RPMI8226 (cell line): ENCODE results near the gene XXYLT1.
"Not testable (repeated sequence)": the region's sequence is repeated elsewhere in the genome, so short reads cannot be mapped to it uniquely, and the experiment has no call there.

Source experiments
- DNase-seq: peaks from one replicate; pipeline ENCODE4 v3.0.0-alpha.2; 2015

XXYLT1 gene

DNA sequence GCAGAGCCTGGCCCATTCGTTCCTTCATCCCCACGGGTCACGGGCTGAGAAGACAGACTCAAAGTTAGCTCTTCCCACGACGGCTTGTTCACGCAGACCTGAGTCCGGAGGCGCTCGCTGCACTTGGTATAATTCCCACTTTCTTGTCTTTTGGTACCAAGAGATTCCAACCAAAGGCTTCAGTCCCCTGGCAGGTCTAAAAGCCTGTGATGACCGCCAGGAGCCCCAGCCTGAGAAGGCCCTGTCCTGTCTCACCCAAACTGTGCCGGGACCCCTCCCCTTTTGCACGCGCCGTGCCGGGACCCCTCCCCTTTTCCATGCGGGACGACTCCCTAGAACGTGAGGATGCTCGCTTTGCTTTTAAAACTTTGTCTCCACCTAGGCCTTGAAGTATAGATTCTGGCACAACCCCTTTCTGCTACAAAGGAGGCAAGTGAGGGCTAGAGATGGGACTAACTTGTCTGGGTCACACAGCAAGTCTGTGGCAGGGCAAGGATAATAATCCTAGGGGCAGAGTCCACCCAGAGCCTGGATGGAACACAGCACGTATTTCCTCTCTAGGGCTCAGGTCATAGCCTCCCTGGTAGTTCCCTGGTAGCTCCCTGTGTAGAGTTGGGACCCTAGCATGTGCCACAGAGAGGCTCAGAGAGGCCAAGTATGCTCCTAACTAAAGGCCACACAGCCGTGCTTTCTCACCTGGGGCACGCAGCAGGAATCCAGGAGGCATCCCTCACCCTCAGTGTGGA lies 211.3 kb downstream of the XXYLT1 start:
- no peak for DNase-seq

DNA sequence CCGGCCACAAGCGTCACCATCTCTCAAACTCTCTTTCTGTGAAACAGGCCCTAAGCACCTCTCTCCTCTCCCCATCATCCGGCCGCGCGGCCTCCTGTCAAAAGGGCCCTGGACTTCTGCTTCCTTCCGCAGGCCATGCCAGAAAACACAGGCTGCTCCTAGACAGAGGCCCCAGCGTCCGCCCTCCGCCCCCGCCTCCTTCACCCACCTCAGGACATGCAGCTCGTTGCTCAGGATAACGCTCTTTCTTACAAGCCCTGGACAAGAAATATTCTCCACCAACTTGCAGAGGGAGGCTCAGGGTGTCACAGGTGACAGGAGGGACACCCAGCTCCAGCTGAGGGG lies 212.0 kb downstream of the XXYLT1 start:
- DNase-seq: no peak

DNA sequence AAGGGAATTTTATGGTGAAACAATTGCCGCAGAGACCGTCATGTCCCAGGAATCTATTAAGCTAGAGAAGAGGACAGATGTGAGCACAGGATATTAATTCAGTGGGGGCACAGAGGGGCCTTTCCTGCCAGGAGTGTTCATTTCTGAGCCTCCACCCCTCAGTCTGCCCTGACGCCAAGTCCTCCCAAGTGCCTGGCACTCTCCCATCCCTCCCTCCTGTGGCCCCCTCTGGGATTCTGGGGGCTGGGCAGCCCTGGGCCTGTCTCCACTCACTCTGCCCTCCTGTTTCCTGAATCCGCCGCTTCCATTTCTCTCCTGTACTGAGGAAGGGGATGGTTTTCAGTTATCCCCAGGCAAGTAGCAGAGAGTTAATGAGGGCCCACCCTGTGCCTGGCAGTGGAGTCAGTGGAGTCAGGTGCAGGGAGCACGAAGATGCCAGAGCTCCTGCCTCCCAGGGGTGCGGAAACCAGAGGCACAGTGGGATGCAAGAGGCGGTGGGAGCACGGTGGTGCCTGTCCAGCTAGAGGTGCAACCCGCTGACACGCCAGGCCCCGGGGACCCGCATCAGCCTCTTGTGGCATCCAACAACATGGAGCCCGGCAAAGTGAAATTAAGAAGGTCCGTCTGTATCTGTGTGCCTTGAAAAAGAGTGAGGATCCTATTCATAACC lies 212.5 kb downstream of the XXYLT1 start:
- DNase-seq: no peak

DNA sequence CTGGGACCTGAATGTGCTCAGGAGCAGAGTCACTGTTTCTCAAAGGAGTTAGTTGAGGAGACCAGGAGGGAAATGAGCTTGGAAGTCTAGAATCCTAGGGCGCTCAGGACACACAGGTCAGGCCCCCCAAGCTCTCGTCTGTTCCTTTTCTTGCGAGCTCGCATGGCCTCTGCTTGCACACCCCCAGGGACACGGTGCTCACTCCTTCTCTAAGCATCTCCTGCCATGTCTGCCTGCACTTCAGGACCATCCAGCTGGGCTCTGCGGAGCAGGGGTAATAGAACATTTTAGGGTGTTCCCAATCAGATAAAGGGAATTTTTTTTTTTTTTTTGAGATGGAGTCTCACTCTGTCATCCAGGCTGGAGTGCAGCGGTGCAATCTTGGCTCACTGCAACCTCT lies 213.2 kb downstream of the XXYLT1 start:
- no peak for DNase-seq

DNA sequence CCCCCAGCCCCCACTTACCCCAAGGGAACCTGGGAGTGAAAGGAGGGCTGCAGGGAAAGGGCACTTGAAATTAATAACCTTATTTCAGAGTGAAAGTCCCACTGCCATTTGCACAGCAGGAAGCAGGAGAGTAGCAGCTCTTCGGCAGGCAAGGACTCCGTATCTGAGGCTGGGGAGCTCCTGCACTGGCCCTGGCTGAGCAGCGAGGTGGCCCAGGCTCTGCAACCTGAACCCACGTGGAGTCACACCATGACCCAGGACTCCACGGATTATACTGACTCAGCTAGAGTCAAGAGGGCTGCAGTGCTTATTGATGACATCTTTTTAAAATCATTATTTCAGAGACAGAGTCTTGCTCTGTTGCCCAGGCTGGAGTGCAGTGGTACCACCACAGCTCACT lies 214.5 kb downstream of the XXYLT1 start:
- no peak for DNase-seq

DNA sequence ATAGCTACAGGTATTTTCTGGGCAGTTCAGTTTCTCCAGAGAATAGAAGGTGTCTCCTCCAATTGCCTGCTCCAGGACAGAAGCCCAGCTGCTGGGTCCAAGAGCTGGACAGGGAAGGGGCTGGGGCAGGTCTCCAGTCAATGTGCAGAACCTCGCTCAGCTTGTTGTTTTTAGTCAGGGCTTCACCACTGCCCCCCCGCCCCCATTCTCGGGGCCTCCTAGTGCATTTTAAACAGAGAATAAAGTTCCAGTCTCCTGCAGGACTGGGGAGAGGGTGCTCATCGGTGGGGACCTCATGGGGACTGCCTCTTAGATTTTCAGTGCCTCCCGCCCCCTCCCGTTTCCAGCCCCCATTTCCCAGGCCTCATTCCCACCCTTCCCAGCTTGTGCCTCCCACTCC lies 216.6 kb downstream of the XXYLT1 start:
- DNase-seq: no peak

DNA sequence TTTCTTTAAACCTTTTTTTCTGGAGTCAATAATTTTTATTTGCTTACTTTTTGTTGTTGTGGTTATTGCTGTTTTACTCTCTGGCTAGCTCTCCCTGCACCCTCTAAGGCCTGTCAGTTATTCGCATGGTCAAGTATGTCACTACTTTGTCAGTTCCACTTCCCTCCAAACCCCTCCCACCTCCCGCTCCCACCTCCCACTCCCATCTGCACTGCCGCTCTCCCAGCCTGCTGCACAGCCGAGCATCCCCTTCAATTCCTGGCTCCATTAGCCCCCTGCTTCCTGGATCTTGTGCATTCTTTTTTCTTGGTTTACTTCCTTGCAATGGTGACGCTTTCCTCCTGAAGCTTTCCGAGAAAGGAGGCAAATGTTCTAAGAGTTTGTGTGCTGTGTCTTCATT lies 218.0 kb downstream of the XXYLT1 start:
- no peak for DNase-seq

DNA sequence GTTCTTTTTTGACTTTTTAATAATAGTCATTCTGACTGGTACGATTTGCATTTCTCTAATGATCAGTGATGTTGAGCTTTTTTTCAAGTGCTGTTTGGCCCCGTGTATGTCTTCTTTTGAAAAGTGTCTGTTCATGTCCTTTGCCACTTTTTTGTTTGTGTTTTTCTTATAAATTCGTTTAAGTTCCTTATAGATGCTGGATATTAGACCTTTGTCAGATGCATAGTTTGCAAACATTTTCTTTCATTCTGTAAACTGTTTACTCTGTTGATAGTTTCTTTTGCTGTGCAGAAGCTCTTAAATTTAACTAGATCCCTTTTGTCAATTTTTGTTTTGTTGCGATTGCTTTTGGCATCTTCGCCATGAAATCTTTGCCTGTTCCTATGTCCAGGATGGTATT lies 220.7 kb downstream of the XXYLT1 start:
- DNase-seq: not testable (repeated sequence)

DNA sequence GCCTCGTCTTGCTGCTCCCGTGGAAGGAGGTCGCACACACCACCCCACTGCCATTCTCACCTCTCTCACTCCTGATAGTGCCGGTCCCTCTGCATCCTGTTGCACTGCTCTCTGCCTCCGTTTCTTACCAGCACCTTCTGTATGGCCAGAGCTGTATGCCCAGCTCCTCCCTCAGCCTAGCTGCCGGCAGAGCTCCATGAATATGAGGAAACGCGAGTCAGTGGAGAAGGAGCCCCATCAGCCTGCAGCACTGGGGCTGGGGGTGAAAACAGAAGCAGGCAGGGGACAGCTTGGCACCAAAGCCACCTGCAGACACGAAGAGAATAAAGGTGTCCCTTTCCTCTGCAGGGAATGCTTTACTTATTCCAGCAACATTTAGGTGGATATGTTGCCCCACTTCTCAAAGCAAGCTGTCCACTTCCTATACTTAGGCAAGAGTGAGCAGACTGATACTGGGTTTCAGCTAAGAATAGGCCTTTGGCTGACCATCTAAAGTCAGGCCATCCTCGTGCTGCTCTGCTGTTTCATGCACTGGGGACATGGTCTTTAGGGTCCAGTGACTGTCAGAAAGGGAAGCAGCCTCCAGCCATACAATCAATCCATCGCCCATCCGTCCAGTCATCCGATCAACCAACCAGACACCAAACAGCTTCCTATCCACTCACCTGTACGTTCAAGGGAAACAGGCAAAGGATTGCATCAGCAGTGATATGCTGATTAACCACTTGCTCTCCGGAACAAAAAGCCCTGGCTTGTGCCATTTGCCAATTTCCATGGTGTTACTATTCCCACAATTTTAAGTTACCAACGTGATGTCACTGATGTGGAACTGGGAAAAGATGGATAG lies 222.7 kb downstream of the XXYLT1 start:
- no peak for DNase-seq

DNA sequence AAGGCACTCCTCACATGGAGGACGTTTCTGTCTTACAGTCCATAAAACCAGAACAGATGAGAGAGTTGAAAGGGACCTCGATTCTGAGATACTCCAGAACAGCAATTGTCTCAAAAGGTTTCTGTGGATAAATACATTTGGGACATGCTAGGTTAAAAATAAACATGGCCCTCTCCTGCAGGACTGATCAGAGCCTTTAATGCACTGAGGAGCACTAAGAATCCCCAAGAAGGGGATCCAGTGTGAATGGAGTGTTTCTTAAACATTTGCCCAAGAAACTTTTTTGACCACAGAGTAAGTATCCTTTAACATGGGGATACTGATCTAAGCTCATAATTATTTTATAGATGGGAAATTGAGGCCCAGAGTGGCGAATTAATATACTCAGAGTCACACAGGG lies 223.4 kb downstream of the XXYLT1 start:
- no peak for DNase-seq

DNA sequence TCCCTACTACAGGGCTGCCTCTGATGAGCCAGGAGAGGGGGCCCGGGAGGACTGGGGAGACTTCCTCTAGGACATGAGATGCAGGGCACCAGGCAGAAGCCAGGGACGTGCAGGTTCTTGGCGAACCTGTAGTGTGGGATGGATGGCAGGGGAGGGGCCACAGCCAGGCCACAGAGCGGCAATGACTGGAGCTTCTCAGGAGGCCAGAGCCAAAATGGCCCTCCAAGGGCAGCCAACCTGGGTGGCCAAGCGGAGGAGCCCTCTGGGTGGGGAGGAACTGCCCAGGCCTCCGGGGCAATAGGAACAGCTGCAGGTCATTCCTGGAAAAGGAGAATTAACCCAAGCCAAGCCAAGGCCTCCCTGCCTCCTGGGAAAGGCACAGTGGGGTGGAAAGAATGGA lies 224.5 kb downstream of the XXYLT1 start:
- no peak for DNase-seq

DNA sequence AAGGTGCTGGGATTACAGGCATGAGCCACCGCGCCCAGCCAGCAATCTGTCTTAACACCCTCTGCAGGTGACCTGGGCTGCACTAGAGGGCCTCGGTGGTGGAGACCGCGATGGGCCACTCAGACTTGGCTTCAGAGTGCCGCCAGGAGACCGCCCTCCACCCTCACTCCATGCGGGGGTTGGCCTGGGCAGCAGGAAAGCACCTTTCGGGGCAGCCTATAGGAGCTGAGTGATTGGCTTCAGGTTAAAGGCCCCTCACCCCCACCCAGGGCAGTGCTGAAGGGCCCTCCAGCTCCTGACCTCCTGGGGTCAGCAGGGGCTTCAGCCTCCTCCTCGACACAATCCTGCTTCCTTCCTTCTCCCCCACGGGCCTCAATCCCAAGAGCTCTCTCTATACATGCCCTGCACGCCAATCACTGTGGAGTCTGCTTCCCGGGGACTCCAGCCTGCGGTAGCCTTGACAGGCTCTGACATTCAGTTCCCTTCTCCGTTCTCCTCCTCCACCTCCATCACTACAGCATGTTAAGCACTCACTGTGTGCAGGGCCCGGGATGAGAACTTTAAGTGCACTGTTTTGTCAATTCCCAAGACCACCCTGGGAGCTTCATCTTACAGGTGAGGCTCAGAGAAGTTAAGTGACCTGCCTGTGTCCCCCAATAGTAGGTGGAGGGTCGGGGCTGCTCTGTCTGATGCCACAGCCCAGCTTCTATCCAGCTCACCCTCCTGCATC lies 225.3 kb downstream of the XXYLT1 start:
- no peak for DNase-seq

DNA sequence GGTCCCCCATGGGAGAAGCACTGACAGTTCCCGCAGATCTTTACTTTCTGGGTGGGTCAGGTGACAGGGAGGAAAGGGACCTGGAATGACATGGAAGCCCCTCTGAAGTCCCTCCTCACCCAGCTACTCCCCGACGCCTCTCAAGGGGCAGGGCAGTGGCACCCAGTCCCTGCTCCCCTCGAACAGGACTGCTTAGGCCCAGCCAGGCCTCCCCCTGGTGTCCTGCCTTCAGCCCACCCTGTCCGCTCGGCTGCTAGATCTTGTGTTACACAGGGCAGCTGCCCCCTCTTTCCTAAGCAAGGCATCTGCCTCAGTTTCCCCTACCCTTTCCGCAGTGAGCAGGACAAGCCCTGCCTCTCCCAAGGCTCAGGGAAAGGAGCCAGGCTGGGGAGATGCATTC lies 226.5 kb downstream of the XXYLT1 start:
- no peak for DNase-seq

DNA sequence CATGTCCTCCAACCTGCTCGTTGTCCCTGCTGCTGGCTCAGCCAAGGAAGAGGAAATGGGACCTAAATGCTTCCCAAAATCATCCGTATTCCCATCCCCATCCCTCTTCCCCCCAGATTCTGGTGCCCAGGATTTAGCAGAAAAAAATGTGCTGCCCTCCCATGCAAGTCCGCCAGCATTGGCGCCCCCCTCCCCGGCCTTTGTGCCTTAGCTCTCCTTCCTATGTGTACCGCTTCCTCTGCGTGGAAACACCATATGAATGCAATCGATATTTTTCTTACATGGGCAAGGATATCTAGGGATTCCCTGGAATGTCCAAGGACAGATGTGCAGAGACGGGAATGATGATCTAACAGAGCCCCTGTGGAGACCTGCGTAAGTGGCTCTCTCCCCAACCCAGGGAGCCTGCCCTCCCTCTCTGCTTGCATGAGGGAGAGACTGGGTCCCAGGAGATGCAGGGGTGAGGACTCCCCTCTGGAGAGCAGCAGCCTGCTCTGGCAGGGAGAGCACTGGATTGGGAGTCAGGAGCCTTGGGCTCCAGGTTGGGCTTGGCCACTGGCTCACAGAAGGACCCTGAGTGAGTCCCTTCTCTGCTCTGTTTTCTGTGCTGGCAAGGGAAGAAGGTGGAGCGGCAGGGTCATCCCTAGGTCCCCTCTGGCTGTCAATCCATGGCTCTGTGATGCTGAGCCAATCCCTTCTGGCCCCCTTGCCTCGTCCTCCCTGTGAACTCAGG lies 227.2 kb downstream of the XXYLT1 start:
- no peak for DNase-seq

DNA sequence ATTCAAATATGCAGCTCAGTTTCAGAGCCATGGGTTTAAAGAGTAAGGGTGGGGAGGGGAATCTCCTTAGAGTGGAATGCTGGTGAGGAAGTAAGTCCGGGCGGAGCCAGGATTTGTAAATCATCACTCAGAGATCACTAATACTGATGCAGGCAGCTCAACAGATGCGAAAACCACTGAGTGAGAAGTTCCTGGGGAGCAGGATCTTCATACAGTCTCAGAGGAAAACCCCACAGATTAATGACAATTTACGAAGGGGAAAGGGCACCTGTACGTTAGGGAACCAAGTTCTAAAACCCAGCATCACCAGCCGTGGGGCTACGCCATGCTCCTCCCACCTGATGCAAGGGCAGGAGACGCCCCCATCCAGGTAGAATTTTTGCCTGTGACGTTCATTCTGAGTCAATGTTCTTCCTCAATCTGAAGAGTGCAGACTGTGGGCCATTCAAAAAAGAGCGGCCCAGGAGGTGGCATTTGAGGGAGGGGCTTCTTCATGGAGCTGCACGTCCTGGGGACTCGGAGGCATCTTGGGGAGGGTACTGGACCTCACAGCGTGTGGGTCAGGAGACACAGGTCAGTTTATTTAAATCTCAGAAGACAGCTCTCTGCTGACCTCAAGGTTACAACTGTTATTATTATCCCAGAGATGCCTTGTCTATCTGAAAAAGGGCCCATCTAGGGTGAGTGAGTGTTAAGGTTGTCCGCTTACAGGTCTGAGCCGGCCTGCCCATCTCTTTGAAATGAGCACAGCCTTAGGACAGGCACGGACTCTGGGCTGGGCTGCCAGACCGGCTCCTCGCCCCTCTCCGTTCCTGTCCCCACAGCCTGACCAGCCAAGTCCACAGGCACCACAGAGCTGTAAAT lies 228.0 kb downstream of the XXYLT1 start:
- no peak for DNase-seq

DNA sequence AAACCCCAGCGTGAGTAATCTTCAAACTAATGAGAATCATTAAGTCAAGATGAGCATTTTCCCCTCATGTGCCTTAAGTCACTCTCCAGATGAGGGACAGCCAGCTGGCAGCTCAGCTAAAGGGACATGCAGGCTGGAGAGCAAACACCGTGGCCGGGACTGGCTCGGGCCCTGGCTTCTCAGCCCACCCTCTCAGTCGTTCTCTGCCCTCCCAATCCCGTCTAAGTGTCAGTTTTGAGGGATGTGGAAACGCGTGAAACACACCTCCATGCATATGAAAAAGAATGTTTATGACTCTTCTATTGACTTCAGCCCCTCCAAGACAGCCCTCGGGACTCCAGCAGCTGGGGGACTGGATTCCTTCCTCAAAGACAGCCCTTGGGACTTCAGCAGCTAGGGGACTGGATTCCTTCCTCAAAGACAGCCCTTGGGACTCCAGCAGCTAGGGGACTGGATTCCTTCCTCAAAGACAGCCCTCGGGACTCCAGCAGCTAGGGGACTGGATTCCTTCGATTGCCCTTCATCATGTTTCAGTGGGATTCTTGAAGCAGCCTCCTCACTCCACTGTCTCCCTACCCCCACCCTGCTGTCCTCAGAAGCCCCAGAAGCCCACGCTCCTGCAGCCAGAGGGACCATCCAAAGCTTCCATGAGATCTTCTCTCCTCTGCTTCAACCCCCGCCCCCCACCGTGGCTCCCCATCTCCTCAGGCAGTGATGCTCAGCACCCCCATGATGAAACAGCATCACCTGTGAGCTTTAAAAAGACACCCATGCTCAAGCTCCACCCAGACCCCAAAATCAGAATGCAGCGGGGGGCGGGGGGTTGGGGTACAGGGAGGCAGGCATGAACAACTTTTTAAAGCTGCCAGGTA lies 228.9 kb downstream of the XXYLT1 start:
- DNase-seq: no peak

DNA sequence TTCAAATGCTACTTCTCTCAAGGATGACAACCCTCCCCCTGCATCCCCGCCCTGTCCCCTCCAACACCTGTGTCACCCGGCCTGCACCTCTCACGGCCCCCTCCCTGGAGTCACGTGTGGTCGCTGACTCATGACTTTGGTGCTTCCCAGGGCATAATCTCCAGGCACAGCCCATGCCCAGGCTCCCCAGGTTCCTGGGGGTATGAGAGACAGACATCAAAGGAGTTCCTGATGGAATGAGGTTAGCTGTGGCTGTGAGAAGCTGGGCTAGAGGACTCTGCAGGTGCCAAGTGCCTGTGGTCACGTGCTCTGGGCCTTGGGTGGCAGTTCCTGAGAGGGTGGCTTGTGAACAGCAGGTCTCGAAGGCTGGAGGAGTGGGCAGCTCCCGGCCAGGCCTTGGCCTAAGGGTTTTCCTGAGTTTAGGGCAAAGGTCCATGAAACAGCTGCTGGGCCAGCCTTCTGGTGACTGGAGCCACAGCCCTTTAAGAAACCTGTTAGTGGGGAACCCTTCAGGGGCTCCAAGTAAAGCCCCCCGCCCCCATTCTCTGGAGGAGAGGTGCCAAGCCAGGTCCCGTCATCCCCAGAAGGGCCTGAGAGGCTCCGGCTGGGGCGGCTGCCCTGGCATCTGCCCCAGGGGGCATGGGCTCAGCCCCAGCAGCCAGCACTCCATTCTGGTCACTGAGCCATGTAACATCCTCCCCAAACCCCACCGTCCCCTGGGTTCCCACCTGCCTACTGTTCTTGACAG lies 230.0 kb downstream of the XXYLT1 start:
- DNase-seq: peak; percentile 58

DNA sequence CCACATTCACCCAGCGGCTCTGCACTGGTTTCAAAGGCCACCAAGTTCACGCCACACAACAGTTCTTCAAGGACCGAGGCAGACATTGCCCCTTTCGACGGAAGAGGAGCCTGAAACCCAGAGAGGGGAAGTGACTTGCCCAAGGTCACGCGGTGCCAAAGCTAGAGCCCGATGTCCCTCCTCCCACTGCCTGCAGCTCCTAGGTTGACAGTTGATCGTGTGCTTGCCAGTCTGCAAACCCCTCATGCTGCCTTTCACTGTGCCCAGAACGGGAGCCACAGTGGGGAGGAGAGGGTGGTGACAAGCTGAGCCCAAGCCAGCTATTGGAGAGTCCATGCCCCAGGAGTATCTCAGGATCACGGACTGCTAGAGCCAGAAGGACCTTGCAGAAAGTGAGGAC lies 230.9 kb downstream of the XXYLT1 start:
- peak; percentile 76 for DNase-seq

DNA sequence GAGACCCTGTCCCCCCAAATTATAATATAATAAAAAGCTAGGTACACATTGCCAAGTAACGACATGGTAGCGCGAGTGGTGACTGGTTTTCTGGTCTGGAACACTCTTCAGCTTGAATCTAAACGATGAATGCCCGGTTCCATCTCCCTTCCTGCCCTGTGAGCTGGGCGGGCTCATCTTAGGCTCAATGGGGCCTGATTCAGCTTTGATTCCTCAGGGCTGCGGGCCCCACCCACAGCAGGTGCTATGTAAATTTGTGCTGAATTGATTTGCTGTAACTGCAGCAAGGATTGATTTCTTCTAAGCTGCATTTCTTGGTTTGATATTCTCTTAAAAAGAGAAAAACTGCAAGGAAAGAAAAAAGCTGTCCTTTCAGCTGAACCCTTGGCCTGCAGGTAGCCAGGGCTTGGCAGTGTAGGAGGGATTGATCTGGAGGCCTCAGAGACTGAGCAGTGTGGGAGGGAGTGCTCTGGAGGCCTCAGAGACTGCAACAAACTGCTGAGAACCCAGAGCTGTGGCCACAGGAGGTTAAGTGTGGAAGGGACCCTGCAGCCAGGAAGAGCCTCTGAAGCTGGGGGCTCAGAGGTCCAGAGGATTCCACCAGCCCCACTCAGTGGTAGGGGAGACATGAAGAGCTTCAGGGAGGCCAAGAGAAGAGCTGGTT lies 231.6 kb downstream of the XXYLT1 start:
- peak; percentile 25 for DNase-seq
